Measurements from ENCODE around the gene IL1RAP.
"Not testable (repeated sequence)": the region's sequence is repeated elsewhere in the genome, so short reads cannot be mapped to it uniquely, and the experiment has no call there.

Gene IL1RAP

GRCh38 chr3:190513409-190514370 is at the start of gene IL1RAP:
Gene IL1RAP (plus strand): TSS chr3:190514085. CDS start chr3:190564290, 50,205 bp downstream.
- no peaks in the 10 kb centered on the region for H3K79me2 ChIP-seq (ENCODE audit: insufficient read depth, low read depth)
- peak within 1 kb of the TSS; percentile 32 for H3K27ac ChIP-seq
- H3K36me3 ChIP-seq (ENCODE audit: insufficient read depth): no peaks in the 10 kb centered on the region
- H2AFZ ChIP-seq (ENCODE audit: low read depth): peak within 1 kb of the TSS; percentile 93
- H3K4me1 ChIP-seq (ENCODE audit: low read depth, poor library complexity, severe bottlenecking): peaks cover 18% of the 10 kb centered on the region
- H3K4me2 ChIP-seq: peak within 1 kb of the TSS; percentile 78
- no peaks in the 10 kb centered on the region for H4K20me1 ChIP-seq (ENCODE audit: insufficient read depth)
- peak within 1 kb of the TSS; percentile 33; the same call in 1 of the 2 replicates for H3K9ac ChIP-seq
- H3K4me3 ChIP-seq (IDR thresholded peaks at IDR 0.05; ENCODE audit: insufficient read depth, low read depth, low read length): peak within 1 kb of the TSS; percentile 95
- peak; percentile 69 for TF ChIP-seq CTCF (conservative IDR thresholded peaks at IDR 0.05; ENCODE audit: low read depth, low read length)
- H3K27me3 ChIP-seq (ENCODE audit: insufficient read depth, low read depth): no peaks in the 10 kb centered on the region

- Histone ChIP-seq H3K4me1 (ENCODE audit: low read depth, poor library complexity, severe bottlenecking) (no peaks in the 10 kb centered on the region), H3K4me2 (no peak overlapping the region), H3K9ac (no peak overlapping the region), H3K79me2 (ENCODE audit: insufficient read depth, low read depth) (no peaks in the 10 kb centered on the region), H4K20me1 (ENCODE audit: insufficient read depth) (no peaks in the 10 kb centered on the region), H2AFZ (ENCODE audit: low read depth) (no peak overlapping the region), H3K27ac (no peak overlapping the region), H3K27me3 (ENCODE audit: insufficient read depth, low read depth) (no peaks in the 10 kb centered on the region), H3K36me3 (ENCODE audit: insufficient read depth) (no peaks in the 10 kb centered on the region), H3K4me3 (IDR thresholded peaks at IDR 0.05; ENCODE audit: insufficient read depth, low read depth, low read length) (no peak overlapping the region)
- TF ChIP-seq CTCF (conservative IDR thresholded peaks at IDR 0.05; ENCODE audit: low read depth, low read length): no peak
Measured at GRCh38 chr3:190467922-190468321, 46.0 kb upstream of the IL1RAP start.

GRCh38 chr3:190473261-190473660 is 40.6 kb upstream of the IL1RAP start:
- H2AFZ ChIP-seq (ENCODE audit: low read depth); H3K9ac ChIP-seq; H3K36me3 ChIP-seq (ENCODE audit: insufficient read depth); H3K4me2 ChIP-seq; H3K4me3 ChIP-seq (IDR thresholded peaks at IDR 0.05; ENCODE audit: insufficient read depth, low read depth, low read length); H4K20me1 ChIP-seq (ENCODE audit: insufficient read depth); H3K79me2 ChIP-seq (ENCODE audit: insufficient read depth, low read depth); H3K27me3 ChIP-seq (ENCODE audit: insufficient read depth, low read depth); H3K27ac ChIP-seq; H3K4me1 ChIP-seq (ENCODE audit: low read depth, poor library complexity, severe bottlenecking): not testable (repeated sequence)

- H3K4me1 ChIP-seq (ENCODE audit: low read depth, poor library complexity, severe bottlenecking): no peaks in the 10 kb centered on the region
- H3K27me3 ChIP-seq (ENCODE audit: insufficient read depth, low read depth): no peaks in the 10 kb centered on the region
- no peaks in the 10 kb centered on the region for H3K36me3 ChIP-seq (ENCODE audit: insufficient read depth)
- no peak overlapping the region for H3K27ac ChIP-seq
- H4K20me1 ChIP-seq (ENCODE audit: insufficient read depth): no peaks in the 10 kb centered on the region
- H3K79me2 ChIP-seq (ENCODE audit: insufficient read depth, low read depth): no peaks in the 10 kb centered on the region
- TF ChIP-seq CTCF (conservative IDR thresholded peaks at IDR 0.05; ENCODE audit: low read depth, low read length): no peak
- no peak overlapping the region for H3K4me3 ChIP-seq (IDR thresholded peaks at IDR 0.05; ENCODE audit: insufficient read depth, low read depth, low read length)
- no peak overlapping the region for H2AFZ ChIP-seq (ENCODE audit: low read depth)
- H3K9ac ChIP-seq: no peak overlapping the region
- no peak overlapping the region for H3K4me2 ChIP-seq
Measured at GRCh38 chr3:190481779-190482178, 32.1 kb upstream of the IL1RAP start.

Measured in KMS-11 (cell line).